HL-60 (cell line): ENCODE data around the gene ANGPTL2.

Experiments
- GABPA ChIP-seq: IDR thresholded peaks from 2 replicates; pipeline ENCODE4 v1.6.1; 2012; ENCODE audit warnings: low read depth
- POLR2AphosphoS5 ChIP-seq: IDR thresholded peaks from 2 replicates; pipeline ENCODE4 v1.6.1; 2012; ENCODE audit warnings: low read depth
- REST ChIP-seq: IDR thresholded peaks from 2 replicates; pipeline ENCODE4 v1.6.1; 2012; ENCODE audit warnings: low read depth; ENCODE audit not compliant: insufficient replicate concordance
- TF ChIP-seq, protein P1 (sequence below): IDR thresholded peaks from one replicate; pipeline ENCODE4 v1.5.1; 2011; ENCODE audit warnings: low read length, control low read depth, inconsistent platforms; ENCODE audit not compliant: insufficient read depth

DNA sequence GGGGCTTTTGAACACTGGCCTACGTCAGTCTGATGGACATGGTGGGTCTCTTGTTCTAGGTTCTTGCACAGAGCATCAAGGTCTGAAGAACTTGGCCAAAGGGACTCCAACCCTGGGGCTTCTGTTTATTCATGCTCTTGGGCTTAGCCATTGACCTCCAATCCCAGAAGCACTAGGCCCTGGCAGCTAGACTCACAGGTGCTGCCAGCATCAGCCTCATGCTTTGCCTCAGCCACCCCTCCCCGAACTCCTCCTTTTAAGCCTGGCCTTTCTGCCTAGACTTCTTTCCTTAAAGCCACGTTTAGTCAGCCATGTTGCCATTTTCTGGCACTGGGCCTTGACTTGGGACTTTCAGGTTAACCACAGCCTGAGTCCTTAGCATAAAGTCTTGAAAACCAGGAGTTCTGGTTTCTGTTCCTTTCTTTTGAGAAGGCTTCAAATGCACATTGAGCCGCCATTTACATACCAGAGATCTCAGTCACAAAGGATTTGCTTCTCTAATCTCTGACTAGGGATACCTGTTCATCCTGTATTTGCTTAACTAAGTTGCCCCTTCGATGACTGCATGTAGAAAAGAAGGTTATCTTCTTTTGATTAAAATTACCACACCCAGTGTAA lies 54.7 kb downstream of the ANGPTL2 start:
- TF ChIP-seq, protein P1, sequence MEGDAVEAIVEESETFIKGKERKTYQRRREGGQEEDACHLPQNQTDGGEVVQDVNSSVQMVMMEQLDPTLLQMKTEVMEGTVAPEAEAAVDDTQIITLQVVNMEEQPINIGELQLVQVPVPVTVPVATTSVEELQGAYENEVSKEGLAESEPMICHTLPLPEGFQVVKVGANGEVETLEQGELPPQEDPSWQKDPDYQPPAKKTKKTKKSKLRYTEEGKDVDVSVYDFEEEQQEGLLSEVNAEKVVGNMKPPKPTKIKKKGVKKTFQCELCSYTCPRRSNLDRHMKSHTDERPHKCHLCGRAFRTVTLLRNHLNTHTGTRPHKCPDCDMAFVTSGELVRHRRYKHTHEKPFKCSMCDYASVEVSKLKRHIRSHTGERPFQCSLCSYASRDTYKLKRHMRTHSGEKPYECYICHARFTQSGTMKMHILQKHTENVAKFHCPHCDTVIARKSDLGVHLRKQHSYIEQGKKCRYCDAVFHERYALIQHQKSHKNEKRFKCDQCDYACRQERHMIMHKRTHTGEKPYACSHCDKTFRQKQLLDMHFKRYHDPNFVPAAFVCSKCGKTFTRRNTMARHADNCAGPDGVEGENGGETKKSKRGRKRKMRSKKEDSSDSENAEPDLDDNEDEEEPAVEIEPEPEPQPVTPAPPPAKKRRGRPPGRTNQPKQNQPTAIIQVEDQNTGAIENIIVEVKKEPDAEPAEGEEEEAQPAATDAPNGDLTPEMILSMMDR = no peak
- TF ChIP-seq REST = no peak
- TF ChIP-seq POLR2AphosphoS5 = no peak
- no peak for TF ChIP-seq GABPA
